Measurements from ENCODE around the gene C1QTNF9B.

GRCh38 chr13:23919006-23919405 lies 21.7 kb upstream of the C1QTNF9B start:
- TF ChIP-seq, protein P1, sequence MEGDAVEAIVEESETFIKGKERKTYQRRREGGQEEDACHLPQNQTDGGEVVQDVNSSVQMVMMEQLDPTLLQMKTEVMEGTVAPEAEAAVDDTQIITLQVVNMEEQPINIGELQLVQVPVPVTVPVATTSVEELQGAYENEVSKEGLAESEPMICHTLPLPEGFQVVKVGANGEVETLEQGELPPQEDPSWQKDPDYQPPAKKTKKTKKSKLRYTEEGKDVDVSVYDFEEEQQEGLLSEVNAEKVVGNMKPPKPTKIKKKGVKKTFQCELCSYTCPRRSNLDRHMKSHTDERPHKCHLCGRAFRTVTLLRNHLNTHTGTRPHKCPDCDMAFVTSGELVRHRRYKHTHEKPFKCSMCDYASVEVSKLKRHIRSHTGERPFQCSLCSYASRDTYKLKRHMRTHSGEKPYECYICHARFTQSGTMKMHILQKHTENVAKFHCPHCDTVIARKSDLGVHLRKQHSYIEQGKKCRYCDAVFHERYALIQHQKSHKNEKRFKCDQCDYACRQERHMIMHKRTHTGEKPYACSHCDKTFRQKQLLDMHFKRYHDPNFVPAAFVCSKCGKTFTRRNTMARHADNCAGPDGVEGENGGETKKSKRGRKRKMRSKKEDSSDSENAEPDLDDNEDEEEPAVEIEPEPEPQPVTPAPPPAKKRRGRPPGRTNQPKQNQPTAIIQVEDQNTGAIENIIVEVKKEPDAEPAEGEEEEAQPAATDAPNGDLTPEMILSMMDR (IDR thresholded peaks at IDR 0.05; ENCODE audit: insufficient read depth, low read depth, low read length), result no peak
- no peak for TF ChIP-seq EZH2 (IDR thresholded peaks at IDR 0.05; ENCODE audit: insufficient read depth, low read length)

All from astrocyte (in vitro differentiated cells and primary cell).